GM23248 (cell line): ENCODE results near the gene MTHFSD. TPM values are rescaled to one million over a fixed set of nuclear protein-coding genes. Genes with fewer than 3 reads are reported as not detected.

ENCODE experiments used
- DNase-seq: peaks from one replicate; pipeline ENCODE4 v3.0.0-alpha.2; 2015
- H2AFZ ChIP-seq: fragments of 200-600 bp; sonication (generic); 2 replicates; pipeline ENCODE4 v1.6.1; 2016; ENCODE audit warnings: antibody characterized with exemption
- H3F3A ChIP-seq: fragments of 200-600 bp; sonication (generic); 2 replicates; pipeline ENCODE4 v1.6.1; 2016; ENCODE audit warnings: mild to moderate bottlenecking, antibody characterized with exemption, mixed run types; ENCODE audit not compliant: insufficient read depth
- H3K27ac ChIP-seq: fragments of 200-600 bp; sonication (generic); 2 replicates; pipeline ENCODE4 v1.5.1; 2016; ENCODE audit warnings: mild to moderate bottlenecking
- H3K27me3 ChIP-seq: fragments of 200-600 bp; sonication (generic); replicated peaks from 2 replicates; pipeline ENCODE4 v1.6.1; 2016; ENCODE audit warnings: mild to moderate bottlenecking; ENCODE audit not compliant: insufficient read depth
- H3K36me3 ChIP-seq: fragments of 200-600 bp; sonication (generic); 2 replicates; pipeline ENCODE4 v1.6.1; 2016; ENCODE audit warnings: low read depth, mild to moderate bottlenecking
- H3K4me1 ChIP-seq: fragments of 200-600 bp; sonication (generic); 2 replicates; pipeline ENCODE4 v1.6.1; 2016; ENCODE audit warnings: mild to moderate bottlenecking; ENCODE audit not compliant: insufficient read depth
- H3K4me2 ChIP-seq: fragments of 200-600 bp; sonication (generic); one replicate; pipeline ENCODE4 v1.6.1; 2016; ENCODE audit warnings: mild to moderate bottlenecking; ENCODE audit not compliant: unreplicated experiment
- H3K4me3 ChIP-seq: fragments of 200-600 bp; sonication (generic); 2 replicates; pipeline ENCODE4 v1.5.1; 2016; ENCODE audit warnings: mild to moderate bottlenecking
- H3K79me2 ChIP-seq: fragments of 200-600 bp; sonication (generic); 2 replicates; pipeline ENCODE4 v1.6.1; 2016; ENCODE audit warnings: mild to moderate bottlenecking; ENCODE audit not compliant: insufficient read depth
- H3K9ac ChIP-seq: fragments of 200-600 bp; sonication (generic); 2 replicates; pipeline ENCODE4 v1.6.1; 2016; ENCODE audit warnings: mild to moderate bottlenecking
- H3K9me2 ChIP-seq: fragments of 200-600 bp; sonication (generic); 2 replicates; pipeline ENCODE4 v1.6.1; 2016; ENCODE audit warnings: mixed run types, mild to moderate bottlenecking, moderate library complexity; ENCODE audit not compliant: insufficient read depth
- H3K9me3 ChIP-seq: fragments of 200-600 bp; sonication (generic); one replicate; pipeline ENCODE4 v1.6.1; 2017; ENCODE audit warnings: low read depth
- H4K20me1 ChIP-seq: fragments of 200-600 bp; sonication (generic); 2 replicates; pipeline ENCODE4 v1.6.0; 2016; ENCODE audit not compliant: insufficient read depth
- EZH2 ChIP-seq: fragments of 200-600 bp; sonication (generic); IDR thresholded peaks from 2 replicates; pipeline ENCODE4 v1.6.1; 2018; ENCODE audit warnings: antibody characterized with exemption, mild to moderate bottlenecking; ENCODE audit not compliant: insufficient read depth, poor library complexity, severe bottlenecking
- EZH2phosphoT487 ChIP-seq: fragments of 200-600 bp; sonication (generic); IDR thresholded peaks from 2 replicates; pipeline ENCODE4 v1.6.1; 2018; ENCODE audit warnings: antibody characterized with exemption, moderate library complexity, mild to moderate bottlenecking, low read depth; ENCODE audit not compliant: insufficient read depth
- WGBS, 2 experiments: methylation state at CpG; one replicate each; pipeline ENCODE4 v1.1.6; 2015 to 2017; ENCODE audit warnings: low lambda C conversion rate in 2 of 2, low coverage in 1 of 2; ENCODE audit errors: missing lambda C conversion rate in 2 of 2; 5-methylcytosine and 5-hydroxymethylcytosine counted together
- in situ Hi-C: fragments of 300-500 bp; cut with MboI; formaldehyde crosslinking; loops from 2 replicates; pipeline ENCODE4 v1.15.0; 2020
- polyA plus RNA-seq: library from polyadenylated mRNA; unstranded; fragments of >200 nt; fragmentation: Nextera tagmentation; extraction: Ambion mirVana; gene quantifications from 2 replicates; pipeline ENCODE4 v1.2.1, GENCODE V29; 2016
- total RNA-seq: library from RNA; depleted of rRNA; stranded (reverse); fragments of >200 nt; shearing (Covaris generic); gene quantifications from 2 replicates; pipeline ENCODE4 v1.2.3, GENCODE V29; 2014

The MTHFSD gene
- total and polyA plus RNA-seq, 2 experiments from 2014 or later = 12.9 to 14.0 TPM

- H3K9me2 ChIP-seq = no peaks in the 10 kb centered on the region
- H3K4me1 ChIP-seq = no peaks in the 10 kb centered on the region
- no peaks in the 10 kb centered on the region for H3K79me2 ChIP-seq
- H3K27ac ChIP-seq = no peak overlapping the region
- in situ Hi-C loops = no loop called here
- H3K4me3 ChIP-seq = no peak overlapping the region
- peak; percentile 76 for TF ChIP-seq EZH2
- no peak for TF ChIP-seq EZH2phosphoT487
- no peaks in the 10 kb centered on the region for H4K20me1 ChIP-seq
- H3K9ac ChIP-seq = no peak overlapping the region
- H3K9me3 ChIP-seq = no peaks in the 10 kb centered on the region
- 9% methylated on average over 59 to 61 of the region's 61 CpGs for WGBS, 2 experiments
- no peak overlapping the region for H3K4me2 ChIP-seq
- no peaks in the 10 kb centered on the region for H3K36me3 ChIP-seq
- peaks cover 97% of the 10 kb centered on the region for H3K27me3 ChIP-seq
- no peak overlapping the region for H2AFZ ChIP-seq
- H3F3A ChIP-seq = no peaks in the 10 kb centered on the region
- DNase-seq = no peak
Measured at GRCh38 chr16:86498671-86499439, 56.2 kb downstream of the MTHFSD start.

- in situ Hi-C loops = no loop called here
- H3K4me3 ChIP-seq = no peak overlapping the region
- no peaks in the 10 kb centered on the region for H3K79me2 ChIP-seq
- no peak overlapping the region for H3K9ac ChIP-seq
- peaks cover 97% of the 10 kb centered on the region for H3K27me3 ChIP-seq
- no peak overlapping the region for H3K4me2 ChIP-seq
- H3K9me2 ChIP-seq = no peaks in the 10 kb centered on the region
- no peaks in the 10 kb centered on the region for H3K36me3 ChIP-seq
- H3K4me1 ChIP-seq = no peaks in the 10 kb centered on the region
- no peaks in the 10 kb centered on the region for H3K9me3 ChIP-seq
- 7 to 8% methylated on average over 24 to 29 of the region's 29 CpGs for WGBS, 2 experiments
- H3F3A ChIP-seq = no peaks in the 10 kb centered on the region
- H2AFZ ChIP-seq = no peak overlapping the region
- TF ChIP-seq EZH2phosphoT487 (0 out of 2 replicates have a peak, but pooled peaks have one; percentile 34), EZH2 (peak; percentile 47)
- H4K20me1 ChIP-seq = no peaks in the 10 kb centered on the region
- no peak overlapping the region for H3K27ac ChIP-seq
- DNase-seq = no peak
Measured at GRCh38 chr16:86498155-86498670, 56.8 kb downstream of the MTHFSD start.

DNA sequence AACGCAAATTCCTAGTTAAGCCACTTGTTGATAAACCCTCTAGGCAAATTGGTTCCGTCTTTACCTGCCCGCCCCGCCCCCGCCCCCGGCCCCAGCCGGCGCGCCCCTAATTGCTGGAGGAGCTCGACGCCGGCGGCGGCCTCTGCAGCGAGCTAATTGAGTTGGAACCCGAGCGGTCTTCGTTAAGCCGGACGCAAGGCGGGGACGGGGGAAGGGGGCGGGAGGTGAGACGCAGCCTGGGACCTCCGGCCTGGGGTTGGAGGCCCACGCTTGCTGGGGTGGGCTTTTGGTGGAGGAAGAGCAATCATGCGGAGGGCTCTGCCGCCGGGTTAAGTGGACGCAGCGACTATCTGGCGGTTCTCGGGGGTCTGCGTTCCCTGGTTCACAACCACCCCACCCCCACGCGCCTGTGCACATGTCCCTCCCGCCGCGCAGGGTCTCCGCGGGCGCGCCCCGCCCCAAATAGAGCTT, 57.4 kb downstream of the MTHFSD start:
- in situ Hi-C loops = no loop called here
- no peak overlapping the region for H3K9ac ChIP-seq
- H3F3A ChIP-seq = no peaks in the 10 kb centered on the region
- TF ChIP-seq EZH2phosphoT487 = no peak
- TF ChIP-seq EZH2 = no peak
- no peak overlapping the region for H3K4me3 ChIP-seq
- H3K9me3 ChIP-seq = no peaks in the 10 kb centered on the region
- H3K4me1 ChIP-seq = no peaks in the 10 kb centered on the region
- no peak overlapping the region for H3K4me2 ChIP-seq
- no peaks in the 10 kb centered on the region for H3K79me2 ChIP-seq
- no peak overlapping the region for H3K27ac ChIP-seq
- H3K27me3 ChIP-seq = peaks cover 97% of the 10 kb centered on the region
- no peaks in the 10 kb centered on the region for H4K20me1 ChIP-seq
- 6 to 7% methylated on average over 9 to 44 of the region's 44 CpGs for WGBS, 2 experiments
- no peak overlapping the region for H2AFZ ChIP-seq
- no peaks in the 10 kb centered on the region for H3K9me2 ChIP-seq
- no peak for DNase-seq
- H3K36me3 ChIP-seq = no peaks in the 10 kb centered on the region

- Histone ChIP-seq H3K27ac (no peak overlapping the region), H4K20me1 (no peaks in the 10 kb centered on the region), H3K9ac (no peak overlapping the region), H3K9me3 (no peaks in the 10 kb centered on the region), H3K9me2 (no peaks in the 10 kb centered on the region), H3K4me1 (no peaks in the 10 kb centered on the region), H3K4me3 (no peak overlapping the region), H3K27me3 (peaks cover 97% of the 10 kb centered on the region), H3K79me2 (no peaks in the 10 kb centered on the region), H3K36me3 (no peaks in the 10 kb centered on the region), H3F3A (no peaks in the 10 kb centered on the region), H3K4me2 (no peak overlapping the region), H2AFZ (no peak overlapping the region)
- WGBS, 2 experiments = 6 to 7% methylated on average over 37 to 42 of the region's 45 CpGs
- no peak for DNase-seq
- in situ Hi-C loops = no loop called here
- TF ChIP-seq EZH2 = peak; percentile 100
- TF ChIP-seq EZH2phosphoT487 = peak; percentile 58; the same call in 1 of the 2 replicates
Measured at GRCh38 chr16:86496929-86497461, 58.0 kb downstream of the MTHFSD start.
